Ammon's horn (tissue), 1 donor: ENCODE results near the gene MTG1.
"Not testable (repeated sequence)": the region's sequence is repeated elsewhere in the genome, so short reads cannot be mapped to it uniquely, and the experiment has no call there.

Experiments used
- DNase-seq: peaks from one replicate; pipeline ENCODE4 v3.0.0-alpha.2; 2016; ENCODE audit warnings: low spot score

MTG1 gene

DNA sequence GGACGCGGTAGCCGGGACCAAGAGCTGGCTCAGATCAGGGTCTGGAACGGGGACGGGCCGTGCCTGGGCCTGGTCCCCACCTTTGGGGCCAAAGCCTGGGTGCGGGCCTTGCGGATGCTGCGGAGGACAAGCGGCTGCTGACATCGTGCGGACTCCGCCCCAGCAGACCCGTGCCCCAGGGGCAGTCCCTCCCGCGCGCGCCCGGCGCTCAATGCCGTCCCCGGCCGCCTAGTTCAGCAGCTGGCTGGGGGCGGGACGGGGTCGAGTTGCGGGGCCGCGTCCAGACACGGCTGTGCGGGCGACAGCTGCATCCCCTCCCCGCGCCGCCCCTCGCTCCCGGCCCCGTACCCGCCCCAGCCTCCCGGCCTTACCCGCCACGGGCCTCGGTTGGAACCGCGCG is 30.1 kb downstream of the MTG1 start:
- not testable (repeated sequence) for DNase-seq

DNA sequence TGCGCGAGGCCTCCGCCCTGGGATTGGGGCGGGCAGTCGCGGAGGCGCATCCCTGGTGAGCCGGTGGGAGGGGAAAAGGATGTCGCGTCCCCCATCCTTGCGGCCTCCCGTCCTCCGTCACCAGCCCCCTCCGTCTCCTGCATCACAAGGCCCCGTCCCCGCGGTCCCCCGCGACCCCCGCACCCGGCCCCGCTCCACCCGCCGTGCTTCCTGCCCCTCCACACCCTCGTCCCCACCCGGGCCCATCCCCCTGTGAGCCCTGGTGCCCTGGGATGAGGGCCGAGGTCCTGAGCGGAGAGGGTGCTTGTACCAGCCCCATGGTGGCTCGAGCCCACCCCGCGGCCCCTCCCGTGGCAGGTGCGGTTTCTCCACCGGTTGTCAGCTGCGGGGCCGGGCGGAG is 30.6 kb downstream of the MTG1 start, which contains the start of gene SPRN:
Gene SPRN (minus strand): TSS at position 25 of the 400 bp plus-strand sequence. CDS start 944 bp downstream, outside the sequence.
- DNase-seq: not testable (repeated sequence)

GRCh38 chr10:133429571-133429970 is 35.6 kb downstream of the MTG1 start:
- not testable (repeated sequence) for DNase-seq

DNA sequence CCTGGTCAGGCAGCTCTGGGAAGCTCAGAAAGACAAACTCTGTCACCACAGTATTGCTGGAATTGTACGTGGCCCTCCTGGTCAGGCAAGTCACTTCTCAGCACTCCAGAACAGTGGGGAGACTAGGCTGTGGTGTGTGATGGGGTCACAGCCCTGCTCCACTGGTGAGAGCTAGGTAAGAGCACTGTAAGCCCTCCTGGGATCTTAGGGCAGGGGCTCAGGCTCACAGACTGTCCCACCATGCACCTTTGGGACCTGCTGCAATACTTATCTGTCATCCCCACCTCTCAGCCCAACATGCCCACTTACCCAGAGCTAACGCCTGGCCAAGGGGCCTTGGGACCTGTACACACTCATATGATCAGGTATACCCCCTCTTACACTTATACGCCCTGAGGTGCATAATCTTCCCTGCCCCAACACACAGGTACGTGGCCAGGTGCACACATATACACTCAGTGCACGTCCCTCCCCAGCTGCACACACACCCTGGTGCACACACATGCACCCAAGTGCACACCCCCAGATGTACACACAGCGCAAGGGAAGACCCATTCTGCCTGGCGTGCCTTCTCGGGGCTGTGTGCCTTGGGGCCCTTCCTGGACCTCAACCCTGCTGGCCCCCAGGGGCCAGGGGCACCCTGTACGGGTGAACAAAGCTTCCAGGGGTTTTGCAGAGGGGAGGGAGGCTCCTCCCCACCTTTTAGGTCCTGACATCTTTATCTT is 38.1 kb downstream of the MTG1 start:
- not testable (repeated sequence) for DNase-seq

GRCh38 chr10:133432789-133433188 is 38.8 kb downstream of the MTG1 start:
- not testable (repeated sequence) for DNase-seq

- no peak for DNase-seq
Measured at GRCh38 chr10:133438711-133439273, 44.8 kb downstream of the MTG1 start.

DNA sequence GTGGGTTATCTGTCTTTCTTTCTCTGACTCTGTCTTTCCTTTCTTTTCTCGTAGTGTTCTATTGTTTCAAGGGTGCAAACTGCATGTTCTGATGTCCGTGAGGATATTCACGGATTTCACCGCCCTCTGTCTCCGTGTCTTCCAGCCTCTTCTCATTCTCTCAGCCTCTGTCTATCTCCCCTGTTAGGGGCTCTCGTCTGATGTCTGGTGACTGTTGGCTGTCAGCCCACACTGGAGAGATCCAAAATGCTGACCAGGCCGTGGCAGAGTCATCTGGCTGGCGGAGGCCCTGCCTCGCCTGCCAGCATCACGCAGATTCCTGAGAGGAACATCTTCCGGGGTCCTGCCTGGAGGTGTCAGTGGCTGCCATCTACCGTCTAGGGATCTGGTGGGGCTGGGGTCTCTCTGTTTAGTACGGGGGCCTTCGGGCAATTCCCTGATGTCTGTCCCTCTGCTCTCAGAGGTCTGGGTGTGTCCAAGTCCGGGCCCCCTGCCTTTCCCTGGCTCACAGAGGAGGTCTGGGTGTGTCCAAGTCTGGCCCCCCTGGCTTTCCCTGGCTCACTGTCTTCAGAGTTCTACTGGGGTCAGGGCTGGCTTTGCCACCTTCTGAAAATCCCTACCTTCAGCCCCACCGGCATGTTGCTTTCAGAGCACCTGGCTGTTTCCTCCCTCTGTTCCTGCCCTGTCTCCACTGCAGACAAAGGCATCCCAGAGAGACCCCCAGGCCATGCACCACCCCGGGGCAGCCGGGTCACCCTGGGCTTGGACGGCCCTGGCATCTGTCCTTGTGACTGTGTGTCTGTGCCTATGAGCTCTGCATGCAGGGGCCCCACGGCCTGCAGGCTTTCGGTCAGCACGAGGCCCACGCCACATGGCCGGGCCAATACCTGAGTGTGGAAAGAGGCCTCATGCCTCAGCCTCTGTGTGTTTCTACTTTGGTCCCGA is 45.8 kb downstream of the MTG1 start:
- DNase-seq: no peak

GRCh38 chr10:133440633-133441285 is 46.8 kb downstream of the MTG1 start:
- no peak for DNase-seq

DNA sequence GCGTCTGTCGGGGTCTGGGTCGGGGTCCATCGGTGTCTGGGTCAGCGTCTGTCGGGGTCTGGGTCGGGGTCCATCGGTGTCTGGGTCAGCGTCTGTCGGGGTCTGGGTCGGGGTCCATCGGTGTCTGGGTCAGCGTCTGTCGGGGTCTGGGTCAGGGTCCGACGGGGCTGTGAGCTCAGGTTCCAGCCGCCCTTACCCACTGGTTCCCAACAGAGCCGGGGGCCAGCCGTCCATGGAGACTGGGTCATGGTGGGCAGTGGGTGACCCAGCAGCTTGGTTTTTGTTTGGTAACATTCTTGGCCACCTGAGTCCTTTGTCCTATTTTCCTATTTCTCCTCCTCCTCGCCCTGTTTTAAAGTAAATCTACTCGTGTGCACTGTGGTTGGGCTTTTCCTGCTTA is 47.4 kb downstream of the MTG1 start:
- not testable (repeated sequence) for DNase-seq

- no peak for DNase-seq
Measured at GRCh38 chr10:133441780-133442179, 47.8 kb downstream of the MTG1 start.

GRCh38 chr10:133442191-133442966 is 48.4 kb downstream of the MTG1 start:
- no peak for DNase-seq

- DNase-seq: no peak
Measured at GRCh38 chr10:133442967-133443924, 49.3 kb downstream of the MTG1 start.

- no peak for DNase-seq
Measured at GRCh38 chr10:133444342-133445267, 50.6 kb downstream of the MTG1 start.

- no peak for DNase-seq
Measured at GRCh38 chr10:133445268-133445732, 51.3 kb downstream of the MTG1 start.

GRCh38 chr10:133445751-133446708 is 52.1 kb downstream of the MTG1 start:
- no peak for DNase-seq

- DNase-seq: no peak
Measured at GRCh38 chr10:133446979-133447378, 53.0 kb downstream of the MTG1 start.

- no peak for DNase-seq
Measured at GRCh38 chr10:133448120-133448519, 54.2 kb downstream of the MTG1 start.

GRCh38 chr10:133451346-133451745 is 57.4 kb downstream of the MTG1 start:
- DNase-seq: no peak
